HK-2 (cell line): Measurements from ENCODE around the gene SRGAP1.

Experiments
- DNase-seq: peaks from one replicate; pipeline ENCODE4 v3.0.0-alpha.2; 2018; ENCODE audit not compliant: unreplicated experiment

SRGAP1 gene

GRCh38 chr12:64205542-64205941 is 361.0 kb downstream of the SRGAP1 start:
- no peak for DNase-seq

DNA sequence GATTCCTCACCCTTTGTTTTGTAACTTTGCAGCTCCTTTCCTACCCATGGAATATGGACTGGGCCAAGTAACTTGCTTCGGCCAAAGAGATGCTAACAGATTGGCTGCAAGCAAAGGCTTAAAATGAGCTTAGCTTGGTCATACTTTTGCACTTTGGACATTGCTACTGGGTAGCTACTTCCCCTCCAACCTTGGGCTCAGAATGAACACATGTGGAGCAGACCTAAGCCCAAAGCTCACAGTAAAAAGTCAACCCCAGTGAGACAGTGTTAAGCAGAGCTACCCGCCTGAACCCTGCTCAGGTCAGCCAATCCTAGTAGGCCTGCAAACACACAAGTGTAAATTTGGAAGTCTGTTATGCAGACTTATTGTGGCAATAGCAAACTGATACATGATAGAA is 363.0 kb downstream of the SRGAP1 start:
- no peak for DNase-seq
